CD14-positive monocyte (primary cell): ENCODE measurements around the gene KLHL24. TPM values are rescaled to one million over a fixed set of nuclear protein-coding genes. Genes with fewer than 3 reads are reported as not detected.
"Not testable (repeated sequence)": the region's sequence is repeated elsewhere in the genome, so short reads cannot be mapped to it uniquely, and the experiment has no call there.

Experiments used
- DNase-seq, 3 donors: peaks; one replicate each; pipeline ENCODE4 v3.0.0-alpha.2; 2011 to 2022
- H2AFZ ChIP-seq: 2 replicates; pipeline ENCODE4 v1.6.0; 2012; ENCODE audit warnings: mild to moderate bottlenecking, low read depth, low read length, inconsistent platforms; ENCODE audit not compliant: insufficient read depth, poor library complexity, severe bottlenecking
- H3K27ac ChIP-seq, 2 donors: 1 replicate in 1 of 2; 2 replicates in 1 of 2; pipeline ENCODE4 v1.5.1; 2012 to 2013; ENCODE audit warnings: low read length in 2 of 2, control low read depth in 1 of 2, inconsistent platforms in 1 of 2, low read depth in 1 of 2, mild to moderate bottlenecking in 1 of 2
- H3K27me3 ChIP-seq, 2 donors: one replicate each; pipeline versions ENCODE4 v1.6.0 to v1.6.1; 2011 to 2013; ENCODE audit warnings: low read length in 2 of 2; ENCODE audit not compliant: control insufficient read depth in 2 of 2, insufficient read depth in 2 of 2
- H3K36me3 ChIP-seq, 2 donors: replicated peaks in 1 of 2; 1 replicate in 1 of 2; 2 replicates in 1 of 2; pipeline versions ENCODE4 v1.5.1 to v1.6.1; 2012 to 2013; ENCODE audit warnings: low read length in 2 of 2, control low read depth in 1 of 2, inconsistent platforms in 1 of 2, mild to moderate bottlenecking in 1 of 2; ENCODE audit not compliant: insufficient read depth in 2 of 2, control insufficient read depth in 1 of 2
- H3K4me1 ChIP-seq, 2 donors: 1 replicate in 1 of 2; 2 replicates in 1 of 2; pipeline versions ENCODE4 v1.5.1 to v1.6.1; 2012 to 2013; ENCODE audit warnings: low read length in 2 of 2, control low read depth in 1 of 2, inconsistent platforms in 1 of 2, mild to moderate bottlenecking in 1 of 2, moderate library complexity in 1 of 2; ENCODE audit not compliant: insufficient read depth in 2 of 2, control insufficient read depth in 1 of 2
- H3K4me2 ChIP-seq: replicated peaks from 2 replicates; pipeline ENCODE3; 2012; ENCODE audit warnings: low read length, moderate library complexity, mild to moderate bottlenecking; ENCODE audit not compliant: poor library complexity, severe bottlenecking; ENCODE audit errors: extremely low read depth
- H3K4me3 ChIP-seq, 3 experiments: fragments of 200-600 bp in 1 of 3; sonication (generic) in 1 of 3; replicated peaks in 1 of 3; 1 replicate in 2 of 3; 2 replicates in 1 of 3; pipeline ENCODE4 v1.5.1; 2011 to 2013; ENCODE audit warnings: low read length in 3 of 3, mild to moderate bottlenecking in 3 of 3, control low read depth in 2 of 3, low read depth in 2 of 3, inconsistent platforms in 1 of 3, moderate library complexity in 1 of 3
- H3K79me2 ChIP-seq: 2 replicates; pipeline ENCODE4 v1.6.0; 2012; ENCODE audit warnings: mild to moderate bottlenecking, control low read depth, inconsistent platforms, low read length, moderate library complexity; ENCODE audit not compliant: insufficient read depth
- H3K9ac ChIP-seq: 2 replicates; pipeline ENCODE4 v1.6.0; 2017; ENCODE audit warnings: low read length, mild to moderate bottlenecking; ENCODE audit not compliant: insufficient read depth, poor library complexity, severe bottlenecking
- H3K9me3 ChIP-seq, 2 donors: replicated peaks in 1 of 2; 1 replicate in 1 of 2; 2 replicates in 1 of 2; pipeline versions ENCODE4 v1.5.1 to v1.6.1; 2012 to 2013; ENCODE audit warnings: low read length in 2 of 2, control low read depth in 1 of 2; ENCODE audit not compliant: control insufficient read depth in 1 of 2, insufficient read depth in 1 of 2
- H4K20me1 ChIP-seq: 2 replicates; pipeline ENCODE4 v1.6.0; 2012; ENCODE audit warnings: mild to moderate bottlenecking, low read length, control low read depth, moderate library complexity; ENCODE audit not compliant: insufficient read depth
- H3K27ac Mint-ChIP-seq, 7 donors: one replicate each; pipeline ENCODE4 v1.8.0; 2020; ENCODE audit warnings: mild to moderate bottlenecking in 7 of 7, mixed read lengths in 7 of 7, moderate library complexity in 6 of 7, inconsistent platforms in 2 of 7
- H3K27me3 Mint-ChIP-seq, 3 donors: one replicate each; pipeline ENCODE4 v1.8.0; 2021 to 2022; ENCODE audit warnings: low read depth in 3 of 3, mild to moderate bottlenecking in 3 of 3, mixed read lengths in 3 of 3, moderate library complexity in 3 of 3, inconsistent platforms in 1 of 3
- H3K36me3 Mint-ChIP-seq, 2 donors: one replicate each; pipeline ENCODE4 v1.8.0; 2020; ENCODE audit warnings: mixed read lengths in 2 of 2, inconsistent platforms in 1 of 2, mild to moderate bottlenecking in 1 of 2
- H3K4me1 Mint-ChIP-seq: one replicate; pipeline ENCODE4 v1.8.0; 2020; ENCODE audit warnings: mild to moderate bottlenecking, mixed read lengths
- H3K4me3 Mint-ChIP-seq, 2 donors: one replicate each; pipeline ENCODE4 v1.8.0; 2020; ENCODE audit warnings: mild to moderate bottlenecking in 2 of 2, mixed read lengths in 2 of 2, moderate library complexity in 1 of 2
- H3K9me3 Mint-ChIP-seq, 7 donors: one replicate each; pipeline ENCODE4 v1.8.0; 2020 to 2022; ENCODE audit warnings: mixed read lengths in 7 of 7, mild to moderate bottlenecking in 6 of 7, moderate library complexity in 6 of 7, inconsistent platforms in 2 of 7
- CTCF ChIP-seq: fragments of 200-600 bp; IDR thresholded peaks from one replicate; pipeline ENCODE4 v1.8.0; 2022; ENCODE audit warnings: antibody characterized with exemption, mild to moderate bottlenecking
- WGBS: methylation state at CpG from one replicate; pipeline ENCODE4 v1.1.5; 2013; ENCODE audit warnings: missing lambda C conversion rate; ENCODE audit not compliant: insufficient coverage; 5-methylcytosine and 5-hydroxymethylcytosine counted together
- intact Hi-C, 2 donors: fragments of 100-400 bp; cut with micrococcal nuclease; formaldehyde crosslinking; loops; one replicate each; pipeline versions ENCODE4 v1.15.0 to v1.15.1; 2023
- polyA plus RNA-seq, 3 donors: library from polyadenylated mRNA; depleted of rRNA in 1 of 3; unstranded in 2 of 3; stranded (reverse) in 1 of 3; fragments of 300-500 nt in 2 of 3; fragments of >200 nt in 1 of 3; fragmentation: Illumina TruSeq in 2 of 3; gene quantifications; 1 replicate in 2 of 3; 2 replicates in 1 of 3; pipeline ENCODE4 v1.2.3, GENCODE V29; 2012 to 2021

Gene KLHL24
- polyA plus RNA-seq, 3 donors: 24.1 to 31.7 (median 31.4) TPM

GRCh38 chr3:183638101-183638852 lies 2.9 kb downstream of the KLHL24 start:
- Histone ChIP-seq H3K4me3 (no peak overlapping the region), H2AFZ (no peak overlapping the region), H3K9ac (no peak overlapping the region), H3K79me2 (peaks cover 74% of the 10 kb centered on the region), H3K36me3 (peaks cover 0 to under 1% of the 10 kb centered on the region in 2 donors), H3K4me1 (peaks cover 17 to 24% of the 10 kb centered on the region in 2 donors), H3K9me3 (no peaks in the 10 kb centered on the region), H3K27me3 (no peaks in the 10 kb centered on the region), H4K20me1 (peaks cover 67% of the 10 kb centered on the region), H3K27ac (no peak overlapping the region), H3K4me2 (no peak overlapping the region)
- H3K27ac Mint-ChIP-seq: peak overlapping the region in 1 of 7 donors; percentile 26
- peak in 1 of 3 donors; percentile 15 for DNase-seq
- intact Hi-C loops: loop anchor here (5.0 to 10.0 kb wide), 2 partner anchors 59 to 83 kb away; partner anchors contain the start of genes YEATS2 (in 2 of the 2) and KLHL6 (in 1 of the 2)
- TF ChIP-seq CTCF: no peak
- no peaks in the 10 kb centered on the region for H3K36me3 Mint-ChIP-seq
- peaks cover 0 to 4% (median 0%) of the 10 kb centered on the region in 3 donors for H3K27me3 Mint-ChIP-seq
- no peak overlapping the region for H3K4me3 Mint-ChIP-seq
- H3K4me1 Mint-ChIP-seq: peaks cover 22% of the 10 kb centered on the region
- peaks cover 0 to 1% (median 0%) of the 10 kb centered on the region in 7 donors for H3K9me3 Mint-ChIP-seq
- no CpG with 5 or more reads among the region's 6 CpGs for WGBS

GRCh38 chr3:183640635-183641034 lies 5.2 kb downstream of the KLHL24 start:
- H3K9ac ChIP-seq, H3K4me3 ChIP-seq, H3K27ac ChIP-seq, intact Hi-C loops, H3K9me3 Mint-ChIP-seq, H3K27ac Mint-ChIP-seq, DNase-seq, H3K4me3 Mint-ChIP-seq, H3K4me2 ChIP-seq, H3K27me3 Mint-ChIP-seq, H3K9me3 ChIP-seq, H3K27me3 ChIP-seq, H2AFZ ChIP-seq: not testable (repeated sequence)
- Histone ChIP-seq H3K4me1 (peaks cover 14% of the 10 kb centered on the region in 2 donors), H4K20me1 (peaks cover 84% of the 10 kb centered on the region), H3K79me2 (peaks cover 84% of the 10 kb centered on the region), H3K36me3 (peaks cover 18 to 19% of the 10 kb centered on the region in 2 donors)
- 98% methylated on average over 8 of the region's 11 CpGs for WGBS
- Mint-ChIP-seq H3K4me1 (peaks cover 14% of the 10 kb centered on the region), H3K36me3 (peaks cover 8 to 13% of the 10 kb centered on the region in 2 donors)
